Heart left ventricle (tissue), 13 donors: ENCODE results near the gene DMRTC2.
A peak's percentile ranks its signal among the peaks of the same experiment; 100 is the strongest.

ENCODE experiments used
- POLR2A ChIP-seq, 2 donors: fragments of 450-650 bp; IDR thresholded peaks; one replicate each; pipeline ENCODE4 v1.6.1; 2017; ENCODE audit warnings: antibody characterized with exemption in 2 of 2, mild to moderate bottlenecking in 2 of 2, moderate library complexity in 2 of 2
- TF ChIP-seq, protein P1 (sequence below), 12 donors: fragments of 200-600 bp; sonication (generic) in 4 of 12; IDR thresholded peaks; one replicate each; pipeline versions ENCODE4 v1.5.0 to v1.8.0; 2018 to 2022; ENCODE audit warnings: antibody characterized with exemption in 12 of 12, mild to moderate bottlenecking in 5 of 12
- donor health status: ischemic (EF 13 %, LVEDD 7.1; RV severe dilation, severe dysfunction).
- donor health status: DM: no; HTN: yes; CAD: no.
- donor health status: DM: no; HTN: no; CAD: no.
- donor health status: ischemic (EF 25% LVEDD 6.9; RV normal size, moderate dysfunction).
- donor health status: ischemic (EF 25% LVEDD 5.7; RV mildly dilated, moderate dysfunction).
- donor health status: ischemic (EF 35%, LVEDD 5.7; RV mildly dilated, moderate dysfunction).
- donor health status: nonischemic (EF 11% LVEDD 7.7; RV severe dilation, severe dysfunction).
- donor health status: DM: yes; HTN: yes; CAD: no.
- donor health status: PGD.
- donor health status: ischemic (EF 29% LVEDD 5.4; RV normal size, mild dysfunction).
- donor health status: nonischemic (EF 23%, LVEDD 6.1; RV moderate dilation, normal function).

DNA sequence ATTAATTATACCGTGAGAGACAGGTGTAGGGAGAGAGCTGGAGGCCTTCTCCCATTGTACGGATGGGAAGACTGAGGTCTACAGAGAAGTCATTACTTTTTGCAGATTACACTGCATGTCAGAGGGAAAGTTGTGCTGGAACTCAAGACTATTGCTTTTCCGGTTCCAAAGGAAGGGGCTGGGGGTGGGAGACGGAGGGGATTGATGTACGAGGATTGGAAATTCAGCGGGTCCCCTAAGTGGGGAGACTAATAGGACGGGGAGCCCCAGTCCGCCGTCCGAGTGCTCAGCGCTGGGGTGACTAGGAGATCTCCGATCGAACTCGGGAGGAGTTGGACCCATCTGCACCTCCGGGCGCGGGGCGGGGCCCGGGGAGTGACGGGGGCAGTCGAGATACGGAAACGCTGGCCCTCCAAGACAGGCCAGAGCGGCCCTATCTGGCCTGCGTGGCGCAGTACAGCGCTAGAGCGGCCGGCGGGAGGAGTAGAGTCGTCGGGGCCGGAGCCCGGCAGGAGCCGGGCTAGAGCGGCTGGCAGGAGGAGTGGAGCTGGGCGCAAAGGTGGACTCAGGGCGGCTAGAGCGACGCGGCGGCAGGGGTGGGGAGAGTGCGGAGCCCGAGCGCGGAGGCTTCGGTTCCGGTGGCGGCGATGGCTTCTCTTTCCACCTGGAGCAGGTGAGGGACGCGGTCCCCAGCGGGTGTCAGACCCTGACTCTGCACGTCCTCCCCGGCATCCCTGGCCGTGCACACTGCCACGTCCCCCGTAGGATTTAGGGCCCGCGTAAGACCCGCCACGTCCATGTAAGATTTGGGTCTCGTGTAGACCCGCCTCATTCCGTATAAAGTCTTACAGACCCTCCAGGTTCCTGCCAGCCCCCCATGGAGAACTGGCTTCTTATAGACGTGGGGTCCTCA lies 39.2 kb downstream of the DMRTC2 start:
- TF ChIP-seq, protein P1, sequence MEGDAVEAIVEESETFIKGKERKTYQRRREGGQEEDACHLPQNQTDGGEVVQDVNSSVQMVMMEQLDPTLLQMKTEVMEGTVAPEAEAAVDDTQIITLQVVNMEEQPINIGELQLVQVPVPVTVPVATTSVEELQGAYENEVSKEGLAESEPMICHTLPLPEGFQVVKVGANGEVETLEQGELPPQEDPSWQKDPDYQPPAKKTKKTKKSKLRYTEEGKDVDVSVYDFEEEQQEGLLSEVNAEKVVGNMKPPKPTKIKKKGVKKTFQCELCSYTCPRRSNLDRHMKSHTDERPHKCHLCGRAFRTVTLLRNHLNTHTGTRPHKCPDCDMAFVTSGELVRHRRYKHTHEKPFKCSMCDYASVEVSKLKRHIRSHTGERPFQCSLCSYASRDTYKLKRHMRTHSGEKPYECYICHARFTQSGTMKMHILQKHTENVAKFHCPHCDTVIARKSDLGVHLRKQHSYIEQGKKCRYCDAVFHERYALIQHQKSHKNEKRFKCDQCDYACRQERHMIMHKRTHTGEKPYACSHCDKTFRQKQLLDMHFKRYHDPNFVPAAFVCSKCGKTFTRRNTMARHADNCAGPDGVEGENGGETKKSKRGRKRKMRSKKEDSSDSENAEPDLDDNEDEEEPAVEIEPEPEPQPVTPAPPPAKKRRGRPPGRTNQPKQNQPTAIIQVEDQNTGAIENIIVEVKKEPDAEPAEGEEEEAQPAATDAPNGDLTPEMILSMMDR (IDR thresholded peaks at IDR 0.05): peak in 4 of 12 donors; percentile 13 to 43 (median 38)
- TF ChIP-seq POLR2A (IDR thresholded peaks at IDR 0.05): peak in 1 of 2 donors; percentile 63
